ENCODE measurements around the gene UBE3C. TPM values are rescaled to one million over a fixed set of nuclear protein-coding genes. Genes with fewer than 3 reads are reported as not detected.

UBE3C gene
- total and polyA plus RNA-seq, 2 experiments from 2014 or later, result 30.8 to 92.7 TPM

DNA sequence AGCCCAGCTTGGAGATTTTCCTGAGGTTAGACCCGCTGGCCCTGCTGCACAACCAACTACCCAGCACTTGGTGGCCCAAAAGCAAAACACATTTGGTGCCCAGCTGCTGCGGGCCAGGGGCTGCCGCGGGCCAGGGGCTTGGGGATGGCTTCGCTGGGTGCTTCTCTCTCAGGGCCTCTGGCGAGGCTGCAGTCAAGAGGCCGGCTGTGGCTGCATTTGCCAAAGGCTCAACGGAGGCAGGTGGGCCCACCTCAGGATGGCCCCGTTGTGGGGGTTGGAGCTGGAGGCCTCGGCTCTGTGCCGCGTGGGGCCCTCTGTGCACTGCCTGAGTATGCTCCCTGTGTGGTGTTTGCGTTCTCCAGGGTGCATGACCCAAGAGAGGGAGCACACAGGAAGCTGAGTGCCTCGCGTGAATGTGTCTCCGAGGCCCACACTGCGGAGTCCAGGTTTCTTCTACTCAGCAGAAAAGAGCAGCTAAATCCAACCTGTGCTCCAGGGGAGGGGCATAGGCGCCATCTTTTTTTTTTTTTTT, 17.5 kb upstream of the UBE3C start:
- no peaks in the 10 kb centered on the region for H3K9me2 ChIP-seq (ENCODE audit: insufficient read depth)
- no peak overlapping the region for H3K27ac ChIP-seq
- no peaks in the 10 kb centered on the region for H3F3A ChIP-seq (ENCODE audit: insufficient read depth)
- H3K4me3 ChIP-seq, result no peak overlapping the region
- in situ Hi-C loops (cut with MboI), result no loop called here
- no peak overlapping the region for H2AFZ ChIP-seq
- no peaks in the 10 kb centered on the region for H3K9me3 ChIP-seq (ENCODE audit: low read depth)
- 0 out of 2 replicates have a peak, but pooled peaks cover 4% of the 10 kb centered on the region for H3K27me3 ChIP-seq (replicated peaks; ENCODE audit: insufficient read depth)
- TF ChIP-seq EZH2phosphoT487 (IDR thresholded peaks at IDR 0.05; ENCODE audit: insufficient read depth, low read depth) (no peak), EZH2 (IDR thresholded peaks at IDR 0.05; ENCODE audit: insufficient read depth, poor library complexity, severe bottlenecking) (no peak)
- H3K4me1 ChIP-seq (ENCODE audit: insufficient read depth), result no peaks in the 10 kb centered on the region
- no peak for DNase-seq
- no peaks in the 10 kb centered on the region for H3K36me3 ChIP-seq (ENCODE audit: low read depth)
- H4K20me1 ChIP-seq (ENCODE audit: insufficient read depth), result no peaks in the 10 kb centered on the region
- WGBS, 2 experiments (ENCODE audit: low coverage in 1 of 2, low lambda C conversion rate in 2 of 2, missing lambda C conversion rate in 2 of 2), result 59 to 66% methylated on average over 18 of the region's 18 CpGs
- no peaks in the 10 kb centered on the region for H3K79me2 ChIP-seq (ENCODE audit: insufficient read depth)
- no peak overlapping the region for H3K4me2 ChIP-seq (ENCODE audit: unreplicated experiment)
- no peak overlapping the region for H3K9ac ChIP-seq

DNA sequence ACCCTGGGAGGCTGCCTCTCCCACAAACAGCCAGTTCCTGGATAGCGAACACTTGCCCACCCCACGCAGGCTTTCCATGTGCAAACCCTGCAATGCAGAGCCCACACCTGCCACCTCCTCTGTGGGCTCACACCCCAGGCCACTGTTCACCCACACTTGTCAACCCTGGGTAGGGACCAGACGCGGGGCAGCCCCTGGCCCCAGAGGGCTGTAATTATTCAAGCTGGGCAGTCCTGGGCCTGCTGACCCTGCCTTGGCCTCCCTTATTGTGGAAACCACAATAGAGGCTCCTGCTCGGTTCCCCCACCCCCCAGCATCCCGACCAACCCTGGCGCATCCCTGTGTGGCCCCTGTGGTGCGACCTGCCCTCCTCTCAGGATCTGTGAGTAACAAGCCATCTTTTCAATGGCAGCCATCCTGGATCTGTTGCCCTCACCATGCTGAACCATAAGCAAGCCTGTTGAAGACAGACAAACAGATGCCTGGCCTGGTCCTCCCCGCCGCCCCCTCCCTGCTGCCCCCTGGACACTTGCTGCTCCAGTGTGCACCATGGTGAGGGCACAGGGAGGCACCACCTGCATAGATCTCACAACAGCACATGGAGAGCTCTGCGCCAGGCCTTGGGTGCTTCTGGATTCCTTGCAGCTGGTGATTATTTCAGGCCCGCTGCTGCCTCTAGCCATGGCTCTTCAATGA, 15.8 kb upstream of the UBE3C start:
- in situ Hi-C loops (cut with MboI), result no loop called here
- 0 out of 2 replicates have a peak, but pooled peaks cover 4% of the 10 kb centered on the region for H3K27me3 ChIP-seq (replicated peaks; ENCODE audit: insufficient read depth)

DNA sequence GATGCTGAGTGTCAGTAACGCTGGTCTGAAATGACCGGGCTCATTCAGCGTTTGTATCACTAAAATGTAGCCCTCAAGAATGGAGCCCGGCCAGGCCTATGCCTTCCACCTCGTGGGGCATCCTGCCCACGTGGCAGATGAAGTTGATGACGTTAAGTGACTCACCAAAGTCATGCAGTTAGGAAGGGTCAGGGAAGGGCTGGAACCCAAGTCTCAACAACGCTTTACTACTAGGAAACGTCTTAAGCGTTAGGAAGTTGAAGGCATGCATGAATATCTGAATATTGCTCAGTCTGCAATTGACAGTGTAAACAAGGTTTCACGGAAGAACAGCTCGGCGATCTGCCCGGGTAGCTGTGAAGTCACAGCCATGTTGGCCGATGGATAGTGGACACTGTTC, 14.0 kb upstream of the UBE3C start:
- WGBS, 2 experiments (ENCODE audit: low coverage in 1 of 2, low lambda C conversion rate in 2 of 2, missing lambda C conversion rate in 2 of 2), result 75% methylated on average over 15 of the region's 15 CpGs
- Histone ChIP-seq H3K4me3 (no peak overlapping the region), H3K9me3 (ENCODE audit: low read depth) (no peaks in the 10 kb centered on the region), H3K4me1 (ENCODE audit: insufficient read depth) (no peaks in the 10 kb centered on the region), H3K79me2 (ENCODE audit: insufficient read depth) (no peaks in the 10 kb centered on the region), H3K27me3 (replicated peaks; ENCODE audit: insufficient read depth) (0 out of 2 replicates have a peak, but pooled peaks cover 2% of the 10 kb centered on the region), H3K27ac (no peak overlapping the region), H3K4me2 (ENCODE audit: unreplicated experiment) (no peak overlapping the region), H2AFZ (no peak overlapping the region), H3K9me2 (ENCODE audit: insufficient read depth) (no peaks in the 10 kb centered on the region), H4K20me1 (ENCODE audit: insufficient read depth) (no peaks in the 10 kb centered on the region), H3K36me3 (ENCODE audit: low read depth) (no peaks in the 10 kb centered on the region), H3F3A (ENCODE audit: insufficient read depth) (no peaks in the 10 kb centered on the region), H3K9ac (no peak overlapping the region)
- no peak for DNase-seq
- in situ Hi-C loops (cut with MboI), result no loop called here
- TF ChIP-seq EZH2 (IDR thresholded peaks at IDR 0.05; ENCODE audit: insufficient read depth, poor library complexity, severe bottlenecking), result no peak
- TF ChIP-seq EZH2phosphoT487 (IDR thresholded peaks at IDR 0.05; ENCODE audit: insufficient read depth, low read depth), result no peak

More for the DNA sequence above, 15.8 kb upstream of the UBE3C start:
- Histone ChIP-seq H3K9me3 (ENCODE audit: low read depth) (no peaks in the 10 kb centered on the region), H3K36me3 (ENCODE audit: low read depth) (no peaks in the 10 kb centered on the region), H3F3A (ENCODE audit: insufficient read depth) (no peaks in the 10 kb centered on the region), H3K4me3 (no peak overlapping the region), H3K27ac (no peak overlapping the region), H3K4me1 (ENCODE audit: insufficient read depth) (no peaks in the 10 kb centered on the region), H3K9ac (no peak overlapping the region), H4K20me1 (ENCODE audit: insufficient read depth) (no peaks in the 10 kb centered on the region), H3K9me2 (ENCODE audit: insufficient read depth) (no peaks in the 10 kb centered on the region), H3K79me2 (ENCODE audit: insufficient read depth) (no peaks in the 10 kb centered on the region), H2AFZ (no peak overlapping the region), H3K4me2 (ENCODE audit: unreplicated experiment) (no peak overlapping the region)
- no peak for DNase-seq
- 67 to 69% methylated on average over 12 of the region's 12 CpGs for WGBS, 2 experiments (ENCODE audit: low coverage in 1 of 2, low lambda C conversion rate in 2 of 2, missing lambda C conversion rate in 2 of 2)
- no peak for TF ChIP-seq EZH2phosphoT487 (IDR thresholded peaks at IDR 0.05; ENCODE audit: insufficient read depth, low read depth)

DNA sequence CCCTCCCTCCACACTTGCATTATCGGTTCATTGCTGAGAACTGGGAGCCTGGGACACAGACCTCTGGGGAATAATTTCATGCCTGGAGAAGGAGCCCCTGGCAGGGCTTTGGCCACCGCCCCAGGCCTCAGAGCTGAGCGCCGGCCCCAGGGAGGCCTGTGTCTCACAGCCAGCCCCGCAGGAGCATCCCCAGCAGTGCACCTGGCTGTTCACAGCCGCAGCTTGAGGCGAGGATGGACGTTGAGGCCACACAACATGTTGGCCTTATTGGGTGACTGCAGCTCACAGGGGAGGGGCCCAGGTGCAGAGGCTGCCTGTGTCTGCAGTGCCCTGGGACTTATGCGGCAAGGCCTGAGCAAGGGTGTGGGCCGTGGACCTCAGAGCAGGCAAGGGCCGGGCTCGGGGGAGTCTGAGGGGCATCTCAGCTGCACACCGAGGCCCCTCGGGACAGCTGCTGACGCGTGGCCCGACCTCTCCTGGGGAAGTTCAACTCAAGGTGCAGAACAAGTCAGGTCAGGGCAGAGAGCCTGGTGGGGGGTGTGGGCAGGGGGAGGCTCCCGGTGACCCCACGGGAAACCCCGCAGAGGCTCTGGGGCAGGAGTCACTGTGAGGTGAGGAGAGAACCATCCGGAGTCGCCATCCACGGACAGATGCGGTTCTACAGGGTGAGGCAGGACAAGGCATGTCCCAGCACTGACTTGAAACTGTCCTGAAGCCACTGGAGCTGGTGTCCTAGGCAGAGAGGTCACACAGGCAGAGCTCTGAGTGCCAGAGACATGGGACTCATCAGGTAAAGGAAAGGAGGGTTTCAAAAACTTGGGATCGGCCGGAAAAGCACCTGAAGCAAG, 13.1 kb upstream of the UBE3C start:
- in situ Hi-C loops (cut with MboI), result no loop called here
- H3K9me3 ChIP-seq (ENCODE audit: low read depth), result no peaks in the 10 kb centered on the region
- no peak overlapping the region for H3K9ac ChIP-seq
- no peaks in the 10 kb centered on the region for H3K79me2 ChIP-seq (ENCODE audit: insufficient read depth)
- no peak overlapping the region for H3K27ac ChIP-seq
- DNase-seq, result no peak
- H3K4me2 ChIP-seq (ENCODE audit: unreplicated experiment), result no peak overlapping the region
- H2AFZ ChIP-seq, result no peak overlapping the region
- H3K4me1 ChIP-seq (ENCODE audit: insufficient read depth), result no peaks in the 10 kb centered on the region
- H3K9me2 ChIP-seq (ENCODE audit: insufficient read depth), result no peaks in the 10 kb centered on the region
- H3F3A ChIP-seq (ENCODE audit: insufficient read depth), result no peaks in the 10 kb centered on the region
- TF ChIP-seq EZH2phosphoT487 (IDR thresholded peaks at IDR 0.05; ENCODE audit: insufficient read depth, low read depth), result no peak
- TF ChIP-seq EZH2 (IDR thresholded peaks at IDR 0.05; ENCODE audit: insufficient read depth, poor library complexity, severe bottlenecking), result no peak
- 49 to 50% methylated on average over 25 to 26 of the region's 26 CpGs for WGBS, 2 experiments (ENCODE audit: low coverage in 1 of 2, low lambda C conversion rate in 2 of 2, missing lambda C conversion rate in 2 of 2)
- H3K36me3 ChIP-seq (ENCODE audit: low read depth), result no peaks in the 10 kb centered on the region
- H3K4me3 ChIP-seq, result no peak overlapping the region
- no peaks in the 10 kb centered on the region for H4K20me1 ChIP-seq (ENCODE audit: insufficient read depth)
- peaks cover 2% of the 10 kb centered on the region; the same call in 1 of the 2 replicates for H3K27me3 ChIP-seq (replicated peaks; ENCODE audit: insufficient read depth)
